OCI-LY7 (cell line): Measurements from ENCODE around the gene LSMEM2.

Source experiments
- CTCF ChIP-seq: fragments of 200-600 bp; sonication (generic); conservative IDR thresholded peaks from 2 replicates; pipeline ENCODE4 v1.5.1; 2014; ENCODE audit warnings: mild to moderate bottlenecking, antibody characterized with exemption, low read length, moderate library complexity, mixed read lengths
- EZH2phosphoT487 ChIP-seq: fragments of 200-600 bp; sonication (generic); IDR thresholded peaks from 2 replicates; pipeline ENCODE4 v1.6.1; 2018; ENCODE audit warnings: low read depth, borderline replicate concordance, mild to moderate bottlenecking, mixed run types, antibody characterized with exemption, low read length, moderate library complexity, mixed read lengths

GRCh38 chr3:50237754-50238548, 40.9 kb upstream of the LSMEM2 start:
- TF ChIP-seq CTCF, result no peak
- TF ChIP-seq EZH2phosphoT487, result no peak
